HG03432 (cell line): ENCODE data around the gene ITIH2.
"Not testable (repeated sequence)": the region's sequence is repeated elsewhere in the genome, so short reads cannot be mapped to it uniquely, and the experiment has no call there.

Experiments used
- ATAC-seq: cut with Tn5 transposase; IDR thresholded peaks from one replicate; pipeline ENCODE4 v1.9.1; 2021; ENCODE audit warnings: mild to moderate bottlenecking, moderate library complexity; ENCODE audit not compliant: unreplicated experiment

The ITIH2 gene

DNA sequence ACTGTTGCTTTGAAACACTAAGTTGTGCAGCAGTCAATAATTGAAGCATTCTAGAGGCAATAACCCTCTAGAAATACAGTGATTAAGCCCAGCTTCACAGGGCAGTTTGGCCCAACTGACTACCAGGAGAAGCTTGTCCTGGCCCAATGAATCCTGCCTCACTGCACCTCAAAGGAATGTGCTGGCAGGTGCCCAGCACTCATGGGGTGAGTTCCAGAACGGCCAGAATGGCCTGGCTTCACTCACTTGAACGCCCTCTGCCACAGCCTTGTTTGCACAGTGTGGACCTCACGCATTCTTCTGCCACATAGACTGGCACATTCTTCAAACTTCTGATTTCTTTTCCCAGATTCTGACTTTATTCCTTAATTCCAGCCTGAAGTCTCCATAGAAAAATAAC is 6.6 kb upstream of the ITIH2 start:
- no peak for ATAC-seq

DNA sequence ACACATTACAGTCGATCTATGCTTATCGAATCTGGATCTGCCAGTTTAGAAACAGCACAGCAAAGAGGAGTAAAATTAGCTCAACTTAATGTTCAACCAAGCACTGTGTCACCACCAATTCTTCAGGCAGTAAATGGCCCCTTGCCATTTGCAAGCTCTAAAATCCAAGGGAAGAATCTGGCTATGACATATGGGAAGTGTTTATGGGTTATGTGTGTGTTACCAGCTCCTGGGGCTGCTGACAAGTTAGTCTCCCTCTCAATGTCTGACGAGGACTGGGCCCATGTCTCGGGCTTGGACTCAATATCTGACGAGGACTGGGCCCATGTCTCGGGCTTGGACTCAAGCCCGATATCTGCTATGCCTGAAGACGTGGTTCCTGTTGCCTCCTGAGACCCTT is 5.7 kb upstream of the ITIH2 start:
- no peak for ATAC-seq

DNA sequence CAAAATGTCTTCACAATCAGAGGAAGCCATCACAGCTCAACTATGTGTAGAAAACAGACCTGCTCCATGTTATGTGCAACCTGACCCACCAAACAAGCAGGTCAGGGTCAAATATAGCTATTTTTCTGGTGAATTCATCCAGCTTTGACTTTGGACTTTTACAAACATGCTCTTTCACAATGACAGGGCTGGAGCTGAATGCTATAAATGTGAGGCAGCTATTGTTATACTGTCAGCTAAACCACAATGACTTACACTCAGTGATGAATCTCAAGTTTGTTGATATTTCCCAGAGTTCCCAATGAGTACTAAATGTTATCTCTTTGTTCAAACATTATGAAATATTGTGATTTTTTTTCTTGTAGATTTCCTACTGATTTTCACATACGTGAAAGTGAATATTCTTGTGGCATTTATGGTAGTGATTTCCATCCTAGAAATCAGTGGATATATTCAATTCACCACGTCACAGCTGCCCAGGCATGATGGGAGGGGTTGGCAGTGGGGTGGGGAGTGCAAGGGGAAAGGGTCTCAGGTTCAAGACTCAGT is 2.5 kb upstream of the ITIH2 start:
- ATAC-seq, result no peak

DNA sequence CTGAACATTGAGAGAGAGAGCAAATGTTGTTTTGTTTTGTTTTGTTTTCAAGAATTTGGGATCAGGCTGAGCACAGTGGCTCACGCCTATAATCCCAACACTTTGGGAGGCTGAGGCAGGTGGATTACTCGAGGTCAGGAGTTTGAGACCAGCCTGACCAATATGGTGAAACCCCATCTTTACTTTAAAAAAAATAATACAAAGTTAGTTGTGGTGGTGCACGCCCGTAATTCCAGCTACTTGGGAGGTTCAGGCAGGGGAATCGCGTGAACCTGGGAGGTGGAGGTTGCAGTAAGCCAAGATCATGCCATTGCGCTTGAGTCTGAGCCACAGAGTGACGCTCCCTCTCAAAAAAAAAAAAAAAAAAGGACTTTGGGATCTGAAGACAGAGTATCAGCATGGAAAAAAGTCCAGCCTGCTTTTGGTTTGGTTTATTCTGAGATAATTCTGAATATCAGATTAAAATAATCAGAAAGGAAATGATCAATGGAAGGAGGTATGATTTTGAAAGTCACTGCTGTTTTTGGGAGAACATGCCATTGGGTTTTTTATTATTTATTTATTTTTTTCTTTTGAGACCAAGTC is 1.9 kb upstream of the ITIH2 start:
- ATAC-seq, result no peak

DNA sequence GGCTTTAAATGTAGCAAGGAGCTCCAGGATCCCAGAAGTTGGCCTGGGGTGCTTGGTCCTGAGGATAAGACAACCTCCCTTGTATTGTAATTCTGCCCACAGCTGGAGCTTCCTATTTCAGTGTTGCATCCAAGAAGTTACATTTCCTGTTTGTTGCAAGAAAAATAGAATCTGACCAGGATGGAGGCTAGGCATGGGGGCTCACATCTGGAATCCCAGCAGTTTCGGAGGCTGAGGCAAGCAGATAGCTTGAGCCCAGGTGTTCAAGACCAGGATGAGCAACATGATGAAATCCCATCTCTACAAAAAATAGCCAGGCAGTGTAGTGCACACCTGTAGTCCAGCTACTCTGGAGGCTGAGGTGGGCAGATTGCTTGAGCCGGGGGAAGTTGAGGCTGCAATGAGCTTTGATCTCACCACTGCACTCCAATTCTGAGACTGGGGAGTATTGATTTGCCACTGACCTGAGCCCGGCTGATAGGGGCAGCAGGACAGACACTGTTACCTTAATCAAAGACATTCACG is 766 bp upstream of the ITIH2 start:
- no peak for ATAC-seq

DNA sequence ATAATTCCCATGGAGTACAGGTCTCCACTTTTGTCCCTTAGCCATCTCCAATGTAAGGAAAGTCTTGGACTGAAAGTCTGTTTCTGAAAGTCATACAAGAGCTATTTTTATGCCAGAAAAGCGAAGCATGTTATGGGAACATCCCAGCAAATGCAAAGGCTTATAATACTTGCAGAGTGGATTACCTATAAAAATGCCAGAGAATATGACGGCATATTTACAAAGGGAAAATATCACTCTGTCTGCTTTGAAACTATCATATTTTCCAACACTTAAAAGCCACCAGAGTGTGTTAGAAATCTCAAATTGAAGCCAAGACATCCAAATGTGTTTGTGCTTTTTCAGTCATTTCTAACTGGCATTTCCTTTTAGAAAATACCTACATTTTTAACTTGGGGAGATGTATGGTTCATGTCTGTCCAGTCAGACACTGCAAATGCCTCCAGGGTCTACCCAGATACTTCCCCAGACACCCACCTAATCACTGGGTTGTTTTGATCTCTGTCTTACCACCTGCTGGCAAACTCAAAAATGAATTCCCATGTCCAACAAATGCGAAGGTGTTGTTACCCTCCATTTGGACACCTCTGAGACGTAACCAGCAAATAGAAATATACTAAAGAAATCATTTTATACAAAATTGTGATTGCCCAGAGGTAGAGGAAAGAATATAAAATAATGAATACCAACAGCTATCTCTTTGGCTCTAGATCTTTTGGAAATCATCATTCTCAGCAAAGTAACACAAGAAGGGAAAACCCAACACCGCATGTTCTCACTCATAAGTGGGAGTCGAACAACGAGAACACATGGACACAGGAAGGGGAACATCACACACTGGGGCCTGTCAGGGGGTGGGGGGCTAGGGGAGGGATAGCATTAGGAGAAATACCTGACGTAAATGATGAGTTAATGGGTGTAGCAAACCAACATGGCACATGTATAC is 1.2 kb downstream of the ITIH2 start:
- ATAC-seq, result no peak

DNA sequence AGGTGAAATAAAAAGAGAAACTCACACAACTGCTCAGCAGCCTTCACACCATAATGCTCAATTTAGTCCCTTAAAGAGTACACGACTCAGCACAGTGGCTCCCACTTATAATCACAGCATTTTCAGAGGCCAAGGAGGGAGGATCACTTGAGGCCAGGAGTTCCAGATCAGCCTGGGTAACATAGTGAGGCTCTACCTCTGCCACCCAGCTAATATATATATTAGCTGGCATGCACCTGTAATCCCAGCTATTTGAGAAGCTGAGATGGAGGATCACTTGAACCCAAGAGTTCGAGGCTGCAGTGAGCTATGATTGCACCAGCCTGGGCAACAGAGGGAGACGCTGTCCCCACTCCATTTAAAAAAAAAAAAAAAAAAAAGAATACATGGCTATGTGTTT is 2.2 kb downstream of the ITIH2 start:
- no peak for ATAC-seq

DNA sequence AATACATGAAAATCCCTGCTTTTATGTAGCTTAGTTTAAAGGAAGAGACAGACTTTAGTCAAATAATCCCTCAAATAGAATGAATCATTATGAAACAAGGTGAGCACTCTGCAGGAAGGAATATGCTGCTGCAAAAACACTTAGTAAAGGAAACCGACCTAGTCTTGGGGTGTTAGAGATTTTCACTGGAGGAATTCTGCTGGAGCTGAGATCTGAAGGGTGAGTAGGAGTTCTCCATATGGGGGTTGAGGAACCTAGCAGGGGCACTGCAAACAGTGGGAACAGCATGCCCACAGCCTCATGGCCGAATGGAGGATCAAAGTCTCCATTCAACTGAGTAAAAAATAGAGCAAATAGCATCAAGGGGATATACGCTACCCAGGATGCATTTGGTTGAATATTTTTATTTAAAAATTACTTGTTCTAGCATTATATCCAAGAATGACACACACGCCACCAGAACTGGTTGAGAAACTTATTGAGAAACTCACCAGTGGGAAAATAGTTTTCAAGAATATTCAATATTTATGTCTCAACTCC is 3.5 kb downstream of the ITIH2 start:
- ATAC-seq, result no peak

DNA sequence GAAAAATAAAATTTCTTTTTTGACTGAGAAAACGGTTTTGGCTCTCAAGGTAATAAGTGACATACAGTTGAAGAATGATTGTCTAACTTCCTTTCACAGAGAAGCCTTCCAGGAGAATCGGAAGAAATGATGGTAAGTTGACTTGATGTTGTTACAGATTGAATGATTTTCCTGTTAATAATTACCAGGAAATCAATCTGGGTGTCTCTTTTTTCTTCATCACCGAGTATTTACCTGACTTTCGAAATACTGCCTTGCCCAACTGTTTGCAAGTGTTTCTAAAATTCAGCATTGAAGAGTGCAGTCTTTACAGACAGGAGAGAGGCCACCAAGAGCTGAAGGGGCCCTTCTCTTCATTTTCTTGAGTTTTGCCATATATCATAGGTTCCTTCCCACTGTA is 4.0 kb downstream of the ITIH2 start:
- ATAC-seq, result no peak

DNA sequence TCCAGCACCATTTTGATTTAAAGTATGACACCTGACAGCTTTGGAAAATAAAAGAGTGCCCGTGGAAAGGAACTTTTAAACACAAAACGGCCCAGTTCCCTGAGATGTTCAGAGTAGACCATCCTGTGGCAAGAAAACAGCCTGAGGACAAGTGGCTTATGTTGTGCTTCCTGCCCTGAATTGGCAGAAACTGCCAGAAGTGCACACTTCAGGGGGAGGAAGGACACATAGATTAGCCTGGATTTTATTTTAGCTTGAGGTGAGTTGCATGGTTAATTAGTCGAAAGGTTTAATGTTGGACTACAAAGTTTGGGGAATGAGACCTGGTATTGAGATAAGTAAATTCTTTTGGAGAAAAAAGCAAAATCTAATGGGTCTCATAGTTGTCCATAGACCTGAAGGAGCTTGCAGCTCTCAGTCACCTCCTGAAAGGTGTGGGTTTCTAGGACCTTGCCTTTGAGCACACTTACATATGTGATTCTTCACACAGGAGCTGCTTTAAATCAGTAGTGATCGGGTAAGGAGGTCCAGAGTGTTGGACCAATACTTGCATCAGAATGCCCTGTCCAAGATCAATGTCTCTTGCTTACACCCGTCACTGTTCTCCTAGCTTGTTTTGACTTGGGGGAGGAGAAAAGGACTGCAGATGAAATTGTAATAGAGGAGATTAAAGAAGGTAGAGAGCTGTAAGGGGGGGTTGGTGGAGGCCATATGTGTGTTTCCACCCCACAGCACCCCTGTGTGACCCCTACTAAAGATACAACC is 4.9 kb downstream of the ITIH2 start:
- no peak for ATAC-seq

DNA sequence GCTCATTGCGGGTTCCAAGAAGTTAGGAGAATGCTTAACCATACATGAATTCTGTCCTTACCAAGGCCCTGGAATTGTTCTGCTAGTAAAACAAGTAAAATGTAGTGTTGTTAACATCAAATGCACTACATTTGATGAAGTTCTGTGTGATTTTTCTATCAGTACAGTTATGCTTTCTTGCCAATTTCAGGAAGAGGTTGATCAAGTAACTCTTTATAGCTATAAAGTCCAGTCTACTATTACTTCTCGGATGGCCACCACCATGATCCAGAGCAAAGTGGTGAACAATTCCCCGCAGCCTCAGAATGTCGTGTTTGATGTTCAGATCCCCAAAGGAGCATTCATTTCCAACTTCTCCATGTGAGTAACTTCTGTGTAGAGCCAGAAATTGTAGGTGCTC is 5.7 kb downstream of the ITIH2 start:
- no peak for ATAC-seq

DNA sequence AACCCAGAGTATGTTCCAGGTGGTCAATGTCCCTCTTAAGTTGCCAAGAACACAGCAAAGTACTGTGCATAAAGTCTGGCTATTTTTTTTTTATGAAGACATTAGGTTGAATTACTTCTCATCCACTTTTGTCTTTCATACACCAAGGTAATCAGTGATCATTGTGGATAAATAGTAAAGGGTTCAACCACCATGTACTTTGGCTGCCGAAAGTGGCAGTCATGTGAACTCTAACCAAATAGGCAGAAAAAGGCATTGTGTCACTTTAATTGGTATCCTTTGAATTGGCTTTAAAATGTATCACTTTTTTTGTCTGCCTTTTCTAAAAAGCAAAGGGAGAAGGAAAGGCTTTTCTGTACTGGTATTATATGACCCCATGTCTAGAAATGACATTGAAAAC is 7.3 kb downstream of the ITIH2 start:
- ATAC-seq, result no peak

DNA sequence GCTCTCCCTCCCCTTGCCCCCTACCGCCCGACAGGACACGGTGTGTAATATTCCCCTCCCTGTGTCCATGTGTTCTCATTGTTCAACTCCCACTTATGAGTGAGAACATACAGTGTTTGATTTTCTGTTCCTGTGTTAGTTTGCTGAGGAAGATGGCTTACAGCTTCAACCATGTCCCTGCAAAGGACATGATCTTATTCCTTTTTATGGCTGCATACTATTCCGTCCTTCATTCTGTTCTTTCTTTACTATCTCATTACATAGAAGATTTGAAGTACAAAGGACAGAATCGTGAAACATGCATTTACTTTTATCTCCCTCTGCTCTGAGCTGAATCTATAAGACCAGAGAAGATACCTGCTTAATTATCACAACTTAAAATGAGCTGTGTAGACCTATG is 8.0 kb downstream of the ITIH2 start:
- ATAC-seq, result not testable (repeated sequence)

DNA sequence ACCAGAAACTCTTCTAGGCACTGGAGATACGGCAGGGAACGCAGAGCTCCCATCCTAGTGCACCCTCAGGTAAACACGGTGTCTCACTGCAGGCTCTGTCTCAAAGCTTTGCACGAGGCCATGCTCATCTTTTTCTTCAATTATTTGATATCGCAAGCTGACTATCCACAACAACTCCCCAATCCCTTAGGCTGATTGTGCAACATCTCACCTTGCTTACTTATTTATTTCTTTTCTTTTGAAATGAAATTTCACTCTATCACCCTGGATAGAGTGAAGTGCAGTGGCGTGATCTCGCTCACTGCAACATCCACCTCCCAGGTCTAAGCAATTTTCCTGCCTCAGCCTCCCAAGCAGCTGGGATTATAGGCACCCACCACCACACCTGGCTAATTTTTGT is 12.4 kb downstream of the ITIH2 start:
- no peak for ATAC-seq

DNA sequence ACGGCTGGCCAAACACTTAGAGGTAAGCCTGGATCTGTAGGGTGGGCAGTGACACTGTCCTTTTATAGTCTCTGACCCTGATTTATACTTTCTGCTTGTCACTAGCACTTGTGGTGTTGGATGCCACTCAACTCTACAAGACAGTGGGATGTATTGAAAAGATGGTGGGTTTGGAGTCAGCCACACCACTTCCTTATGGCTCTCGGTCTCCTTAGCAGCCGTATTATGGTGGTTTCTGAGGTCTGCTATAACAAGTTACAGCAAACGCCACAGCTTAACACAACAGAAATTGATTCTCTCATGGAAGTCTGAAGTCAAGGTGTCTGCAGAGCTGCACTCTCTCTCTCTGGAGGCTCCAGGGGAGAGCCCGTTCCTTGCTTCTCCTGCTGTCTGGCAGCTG is 14.7 kb downstream of the ITIH2 start:
- no peak for ATAC-seq

DNA sequence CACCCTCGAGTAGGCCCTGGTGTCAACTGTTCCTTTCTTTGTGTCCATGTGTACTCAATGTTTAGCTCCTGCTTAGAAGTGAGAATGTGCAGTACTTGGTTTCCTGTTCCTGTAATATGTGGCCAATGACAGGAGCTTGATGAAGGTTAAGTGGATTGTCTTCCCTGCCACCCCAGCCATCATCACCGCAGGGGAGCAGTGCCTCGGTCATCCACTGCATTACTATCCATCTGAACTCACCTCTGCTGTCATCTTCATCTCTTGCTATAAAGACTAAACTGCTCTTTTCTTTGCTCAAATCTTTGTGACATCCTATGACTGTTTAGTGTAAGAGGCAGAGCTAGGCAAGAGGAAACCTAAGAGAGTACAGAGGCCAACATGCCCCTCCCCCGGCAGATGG is 15.6 kb downstream of the ITIH2 start:
- no peak for ATAC-seq

DNA sequence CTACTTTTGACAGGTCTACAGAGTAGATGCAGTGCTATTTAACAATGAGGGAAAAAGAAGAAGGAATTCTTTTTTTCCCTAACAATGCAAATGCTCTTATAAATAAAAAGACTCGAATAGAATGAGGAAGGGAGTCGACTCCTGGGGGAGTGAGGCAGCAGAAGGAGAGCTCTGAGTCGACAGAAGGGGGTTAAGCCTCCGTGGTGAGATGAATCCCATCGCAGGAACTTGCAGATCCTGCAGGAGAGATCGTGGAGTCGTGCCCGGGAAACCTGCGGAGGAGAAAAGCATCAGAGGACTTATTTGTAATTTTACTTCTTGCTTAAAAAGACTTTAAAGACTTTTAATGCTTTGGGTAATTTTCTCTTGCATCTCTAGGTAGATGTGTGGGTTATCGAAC is 17.4 kb downstream of the ITIH2 start:
- no peak for ATAC-seq

DNA sequence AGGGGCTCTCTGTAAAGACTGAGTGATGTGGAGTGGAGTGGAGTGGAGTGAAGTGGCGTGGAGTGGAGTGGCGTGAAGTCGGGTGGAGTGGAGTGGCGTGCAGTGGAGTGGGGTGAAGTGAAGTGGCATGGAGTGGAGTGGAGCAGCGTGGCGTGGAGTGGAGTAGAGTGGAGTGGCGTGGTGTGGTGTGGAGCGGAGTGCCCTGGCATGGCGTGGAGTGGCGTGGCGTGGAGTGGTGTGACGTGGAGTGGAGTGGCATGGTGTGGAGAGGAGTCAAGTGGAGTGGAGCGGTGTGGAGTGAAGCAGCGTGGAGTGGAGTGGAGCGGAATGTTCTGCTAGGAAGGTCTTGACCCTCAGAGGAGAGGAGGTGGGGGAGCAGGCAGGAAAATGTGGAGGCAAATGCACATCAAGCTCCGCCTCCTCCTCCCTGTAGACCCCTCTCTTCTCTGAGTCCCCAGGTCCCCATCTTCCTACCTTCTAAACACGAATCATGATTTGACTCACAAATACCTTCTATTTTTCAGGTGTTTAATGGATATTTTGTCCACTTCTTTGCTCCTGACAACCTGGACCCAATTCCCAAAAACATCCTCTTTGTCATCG is 19.9 kb downstream of the ITIH2 start:
- ATAC-seq, result no peak

DNA sequence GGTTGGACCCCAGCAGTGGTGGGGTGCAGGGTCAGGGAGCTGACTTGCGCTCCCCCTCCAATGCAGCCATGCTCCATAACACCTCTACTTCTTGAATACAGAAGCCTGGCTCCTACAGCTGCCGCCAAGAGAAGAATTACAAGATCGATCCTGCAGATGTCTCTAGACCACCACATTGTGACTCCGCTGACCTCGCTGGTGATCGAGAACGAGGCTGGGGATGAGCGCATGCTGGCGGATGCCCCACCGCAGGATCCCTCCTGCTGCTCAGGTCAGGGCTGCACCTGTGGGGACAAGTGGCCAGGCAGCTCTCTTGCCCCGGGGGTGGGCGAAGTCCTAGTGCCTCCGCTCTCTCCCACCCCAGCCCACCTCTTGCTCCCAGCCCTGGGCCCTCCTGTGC is 31.7 kb downstream of the ITIH2 start:
- ATAC-seq, result no peak

DNA sequence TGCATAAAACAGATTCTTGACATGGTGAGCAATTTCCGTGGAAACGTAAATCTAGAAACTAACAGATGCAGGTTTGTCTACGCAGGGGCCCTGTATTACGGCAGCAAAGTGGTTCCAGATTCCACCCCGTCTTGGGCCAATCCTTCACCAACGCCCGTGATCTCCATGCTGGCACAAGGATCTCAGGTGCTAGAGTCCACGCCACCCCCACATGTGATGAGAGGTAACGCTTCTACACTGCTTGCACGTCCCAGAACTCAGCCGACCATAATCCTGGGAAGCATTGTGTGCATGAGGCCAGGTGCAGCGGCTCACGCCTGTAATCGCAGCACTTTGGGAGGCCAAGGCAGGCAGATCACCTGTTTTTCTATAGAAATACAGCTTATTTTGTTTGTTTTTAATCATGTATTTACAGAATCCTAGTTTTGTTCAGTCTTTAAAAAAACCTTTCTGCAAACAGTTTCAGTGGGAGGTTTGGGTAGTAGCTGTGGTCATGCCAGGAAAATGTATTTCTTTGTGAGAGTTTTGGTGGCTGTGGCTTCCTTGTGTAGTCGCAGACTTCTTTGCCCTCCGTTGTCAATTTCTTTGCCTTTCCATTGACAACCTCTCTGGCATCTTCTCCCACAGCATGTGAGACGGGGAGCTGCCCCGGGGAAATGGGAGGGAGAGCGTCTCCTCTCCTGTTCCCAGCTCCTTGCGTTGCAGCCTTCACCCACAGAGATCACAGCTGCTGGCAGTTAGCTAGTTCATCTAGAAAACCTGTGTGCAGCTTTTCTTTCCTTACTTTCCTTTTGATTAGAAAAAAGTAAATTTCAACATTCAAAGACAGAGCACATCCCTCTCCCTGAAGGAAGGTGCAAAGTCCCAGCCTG is 35.7 kb downstream of the ITIH2 start:
- ATAC-seq, result no peak
